Measurements from ENCODE around the gene MYO16. TPM values are rescaled to one million over a fixed set of nuclear protein-coding genes. Genes with fewer than 3 reads are reported as not detected.
A peak's percentile ranks its signal among the peaks of the same experiment; 100 is the strongest.

MYO16 gene
- total and polyA plus RNA-seq, 2 of the 4 experiments (the other 2 are of a cell fraction), result under 0.01 to 0.03 TPM

DNA sequence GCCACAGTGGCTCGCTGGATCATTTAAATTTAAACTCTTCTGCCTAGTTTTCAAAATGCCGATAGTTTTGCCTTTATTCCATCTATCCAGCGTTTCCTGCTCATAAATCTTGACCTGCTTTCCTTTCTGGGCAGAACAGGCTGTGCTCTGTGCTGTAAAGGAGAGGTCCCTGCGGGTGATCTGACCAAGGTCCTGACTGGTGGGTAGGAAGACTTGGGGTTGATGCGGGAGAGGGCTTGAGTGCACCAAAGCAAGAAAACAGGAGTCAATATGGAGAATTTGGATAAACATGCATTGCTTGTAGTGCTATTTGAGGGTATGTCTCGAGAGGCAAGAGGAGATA is 533.6 kb downstream of the MYO16 start:
- TF ChIP-seq, protein P1, sequence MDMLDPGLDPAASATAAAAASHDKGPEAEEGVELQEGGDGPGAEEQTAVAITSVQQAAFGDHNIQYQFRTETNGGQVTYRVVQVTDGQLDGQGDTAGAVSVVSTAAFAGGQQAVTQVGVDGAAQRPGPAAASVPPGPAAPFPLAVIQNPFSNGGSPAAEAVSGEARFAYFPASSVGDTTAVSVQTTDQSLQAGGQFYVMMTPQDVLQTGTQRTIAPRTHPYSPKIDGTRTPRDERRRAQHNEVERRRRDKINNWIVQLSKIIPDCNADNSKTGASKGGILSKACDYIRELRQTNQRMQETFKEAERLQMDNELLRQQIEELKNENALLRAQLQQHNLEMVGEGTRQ (IDR thresholded peaks at IDR 0.05; ENCODE audit: low read depth, low read length), result no peak
- no peak for TF ChIP-seq RAD21 (IDR thresholded peaks at IDR 0.05; ENCODE audit: low read length)
- no peak for TF ChIP-seq POLR2A (IDR thresholded peaks at IDR 0.05; ENCODE audit: low read depth, low read length)
- no peak for TF ChIP-seq NFE2L2 (IDR thresholded peaks at IDR 0.05; ENCODE audit: low read depth, low read length)
- no peak for TF ChIP-seq SMC3 (IDR thresholded peaks at IDR 0.05; ENCODE audit: low read depth, low read length)
- no peak for TF ChIP-seq MXI1 (IDR thresholded peaks at IDR 0.05; ENCODE audit: borderline replicate concordance, low read depth, low read length)
- no peak for TF ChIP-seq CEBPB (IDR thresholded peaks at IDR 0.05; ENCODE audit: low read depth, low read length)
- TF ChIP-seq, protein P2, sequence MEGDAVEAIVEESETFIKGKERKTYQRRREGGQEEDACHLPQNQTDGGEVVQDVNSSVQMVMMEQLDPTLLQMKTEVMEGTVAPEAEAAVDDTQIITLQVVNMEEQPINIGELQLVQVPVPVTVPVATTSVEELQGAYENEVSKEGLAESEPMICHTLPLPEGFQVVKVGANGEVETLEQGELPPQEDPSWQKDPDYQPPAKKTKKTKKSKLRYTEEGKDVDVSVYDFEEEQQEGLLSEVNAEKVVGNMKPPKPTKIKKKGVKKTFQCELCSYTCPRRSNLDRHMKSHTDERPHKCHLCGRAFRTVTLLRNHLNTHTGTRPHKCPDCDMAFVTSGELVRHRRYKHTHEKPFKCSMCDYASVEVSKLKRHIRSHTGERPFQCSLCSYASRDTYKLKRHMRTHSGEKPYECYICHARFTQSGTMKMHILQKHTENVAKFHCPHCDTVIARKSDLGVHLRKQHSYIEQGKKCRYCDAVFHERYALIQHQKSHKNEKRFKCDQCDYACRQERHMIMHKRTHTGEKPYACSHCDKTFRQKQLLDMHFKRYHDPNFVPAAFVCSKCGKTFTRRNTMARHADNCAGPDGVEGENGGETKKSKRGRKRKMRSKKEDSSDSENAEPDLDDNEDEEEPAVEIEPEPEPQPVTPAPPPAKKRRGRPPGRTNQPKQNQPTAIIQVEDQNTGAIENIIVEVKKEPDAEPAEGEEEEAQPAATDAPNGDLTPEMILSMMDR (conservative IDR thresholded peaks at IDR 0.05; ENCODE audit: low read depth, low read length), result no peak
- TF ChIP-seq, protein P3, sequence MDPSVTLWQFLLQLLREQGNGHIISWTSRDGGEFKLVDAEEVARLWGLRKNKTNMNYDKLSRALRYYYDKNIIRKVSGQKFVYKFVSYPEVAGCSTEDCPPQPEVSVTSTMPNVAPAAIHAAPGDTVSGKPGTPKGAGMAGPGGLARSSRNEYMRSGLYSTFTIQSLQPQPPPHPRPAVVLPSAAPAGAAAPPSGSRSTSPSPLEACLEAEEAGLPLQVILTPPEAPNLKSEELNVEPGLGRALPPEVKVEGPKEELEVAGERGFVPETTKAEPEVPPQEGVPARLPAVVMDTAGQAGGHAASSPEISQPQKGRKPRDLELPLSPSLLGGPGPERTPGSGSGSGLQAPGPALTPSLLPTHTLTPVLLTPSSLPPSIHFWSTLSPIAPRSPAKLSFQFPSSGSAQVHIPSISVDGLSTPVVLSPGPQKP (IDR thresholded peaks at IDR 0.05; ENCODE audit: borderline replicate concordance, low read depth, low read length), result no peak
- TF ChIP-seq MAFK (IDR thresholded peaks at IDR 0.05; ENCODE audit: low read depth, low read length), result no peak
- TF ChIP-seq RFX5 (IDR thresholded peaks at IDR 0.05; ENCODE audit: low read depth, low read length), result no peak
- no peak for TF ChIP-seq MAZ (IDR thresholded peaks at IDR 0.05; ENCODE audit: borderline replicate concordance, low read depth, low read length)
- no peak for TF ChIP-seq FOS (IDR thresholded peaks at IDR 0.05; ENCODE audit: low read depth, low read length)
- TF ChIP-seq RCOR1 (IDR thresholded peaks at IDR 0.05; ENCODE audit: insufficient replicate concordance, low read length), result no peak
- no peak for TF ChIP-seq CHD1 (IDR thresholded peaks at IDR 0.05; ENCODE audit: low read depth, low read length)
- no peak overlapping the region for H4K8ac ChIP-seq (ENCODE audit: low read depth in 2 of 2, low read length in 2 of 2)
- H3K4me1 ChIP-seq (ENCODE audit: control insufficient read depth, insufficient read depth, low read length), result no peaks in the 10 kb centered on the region
- dilution Hi-C loops (cut with HindIII; ENCODE audit: low sequenced_read_pairs, unreplicated experiment), result no loop called here
- 0 out of 2 replicates have a peak, but pooled peaks cover 2% of the 10 kb centered on the region for H3K9me1 ChIP-seq (ENCODE audit: insufficient read depth, low read length)
- no peak overlapping the region for H3K4ac ChIP-seq (ENCODE audit: low read depth, low read length)
- no peaks in the 10 kb centered on the region for H3K9me3 ChIP-seq (ENCODE audit: control insufficient read depth, insufficient read depth, low read length)
- no peak overlapping the region for H2AFZ ChIP-seq (replicated peaks; ENCODE audit: low read length, poor library complexity)
- BruUV-seq (replicated peaks), result no TSS peak
- 0 out of 3 replicates have a peak overlapping the region, but pooled peaks have one; percentile 20 for H2BK15ac ChIP-seq (ENCODE audit: low read depth, low read length)
- intact Hi-C loops (cut with micrococcal nuclease), result no loop called here
- no peaks in the 10 kb centered on the region for H3K27me3 ChIP-seq (ENCODE audit: control insufficient read depth, insufficient read depth, low read length)
- ChIA-PET POLR2A (ENCODE audit: unreplicated experiment) (no interaction called here), CTCF (no interaction called here)
- H3K9ac ChIP-seq (ENCODE audit: low read depth, low read length), result no peak overlapping the region
- DNase-seq (no peak), ATAC-seq (ENCODE audit: low read depth) (no peak; the same call in 1 of the 2 replicates)
- no peaks in the 10 kb centered on the region for H3K79me1 ChIP-seq (ENCODE audit: low read depth in 1 of 2, low read length in 2 of 2)
- 80% methylated on average over 1 of the region's 6 CpGs; no CpG with 5 or more reads in 1 of the 2 experiments for WGBS, 2 experiments (ENCODE audit: extremely low coverage in 2 of 2, insufficient read length in 1 of 2)
- H3K56ac ChIP-seq (ENCODE audit: extremely low read depth, insufficient read depth, low read length), result no peak overlapping the region
- H3K23ac ChIP-seq (ENCODE audit: low read depth, low read length), result no peak overlapping the region
- H3K18ac ChIP-seq (ENCODE audit: low read depth, low read length), result no peak overlapping the region
- H4K5ac ChIP-seq (ENCODE audit: low read depth, low read length), result no peak overlapping the region
- no peak overlapping the region for H2BK120ac ChIP-seq (ENCODE audit: low read depth, low read length)
- no peak overlapping the region for H2AK5ac ChIP-seq (ENCODE audit: low read depth, low read length)
- H4K91ac ChIP-seq (ENCODE audit: insufficient read depth, low read depth, low read length), result no peak overlapping the region
- H3K27ac ChIP-seq (ENCODE audit: insufficient read depth, low read length), result no peak overlapping the region
- H3K14ac ChIP-seq (replicated peaks; ENCODE audit: low read depth, low read length), result no peak overlapping the region
- H2BK20ac ChIP-seq (ENCODE audit: low read depth, low read length), result no peak overlapping the region
- H2AK9ac ChIP-seq (replicated peaks; ENCODE audit: low read depth, low read length, poor library complexity), result no peak overlapping the region
- in situ Hi-C loops (cut with MboI; ENCODE audit: low sequenced_read_pairs), result no loop called here
- H3K36me3 ChIP-seq (ENCODE audit: control insufficient read depth, insufficient read depth, low read length), result no peaks in the 10 kb centered on the region
- no peaks in the 10 kb centered on the region for H4K20me1 ChIP-seq (ENCODE audit: insufficient read depth, low read length)
- H3K4me2 ChIP-seq (ENCODE audit: low read depth, low read length), result no peak overlapping the region
- H3K4me3 ChIP-seq (ENCODE audit: insufficient read depth, low read depth, low read length), result no peak overlapping the region
- no peak overlapping the region for H2BK5ac ChIP-seq (ENCODE audit: low read depth, low read length, poor library complexity, severe bottlenecking)
